DOHH2 (cell line): ENCODE results near the gene RAI1.
"Not testable (repeated sequence)": the region's sequence is repeated elsewhere in the genome, so short reads cannot be mapped to it uniquely, and the experiment has no call there.

Source experiments
- H3F3A ChIP-seq: fragments of 200-600 bp; sonication (generic), shearing (Covaris generic); 2 replicates; pipeline ENCODE4 v1.6.0; 2016; ENCODE audit warnings: antibody characterized with exemption, mild to moderate bottlenecking; ENCODE audit not compliant: control insufficient read depth, insufficient read depth
- H3K27ac ChIP-seq: fragments of 200-600 bp; sonication (generic); 2 replicates; pipeline ENCODE4 v1.5.1; 2014; ENCODE audit warnings: low read depth, mild to moderate bottlenecking, low read length, moderate library complexity
- H3K27me3 ChIP-seq: fragments of 200-600 bp; sonication (generic); 2 replicates; pipeline ENCODE4 v1.6.1; 2014; ENCODE audit warnings: mild to moderate bottlenecking, low read length, mixed read lengths; ENCODE audit not compliant: control insufficient read depth
- H3K36me3 ChIP-seq: fragments of 200-600 bp; sonication (generic); 2 replicates; pipeline ENCODE4 v1.6.1; 2014; ENCODE audit warnings: mild to moderate bottlenecking, low read length, moderate library complexity, mixed read lengths; ENCODE audit not compliant: control insufficient read depth
- H3K4me1 ChIP-seq: fragments of 200-600 bp; sonication (generic); 2 replicates; pipeline ENCODE4 v1.6.1; 2014; ENCODE audit warnings: mild to moderate bottlenecking, low read length, mixed read lengths; ENCODE audit not compliant: control insufficient read depth
- H3K4me2 ChIP-seq: fragments of 200-600 bp; sonication (generic); 2 replicates; pipeline ENCODE4 v1.6.0; 2014; ENCODE audit warnings: mild to moderate bottlenecking, low read length, moderate library complexity
- H3K4me3 ChIP-seq: fragments of 200-600 bp; sonication (generic); 2 replicates; pipeline ENCODE4 v1.5.1; 2014; ENCODE audit warnings: mild to moderate bottlenecking, low read length, mixed read lengths
- H3K79me2 ChIP-seq: fragments of 200-600 bp; sonication (generic); 2 replicates; pipeline ENCODE4 v1.6.1; 2014; ENCODE audit warnings: mild to moderate bottlenecking, low read length, mixed read lengths; ENCODE audit not compliant: control insufficient read depth
- H3K9me2 ChIP-seq: fragments of 200-600 bp; sonication (generic); replicated peaks from 2 replicates; pipeline ENCODE4 v1.6.1; 2014; ENCODE audit warnings: mild to moderate bottlenecking, low read length, mixed read lengths; ENCODE audit not compliant: control insufficient read depth
- H3K9me3 ChIP-seq: fragments of 200-600 bp; sonication (generic); 2 replicates; pipeline ENCODE4 v1.6.1; 2014; ENCODE audit warnings: antibody characterized with exemption, low read length, mixed read lengths; ENCODE audit not compliant: control insufficient read depth, insufficient read depth
- H4K20me1 ChIP-seq: fragments of 200-600 bp; sonication (generic); 2 replicates; pipeline ENCODE4 v1.6.0; 2014; ENCODE audit warnings: low read depth, mild to moderate bottlenecking, antibody characterized with exemption, low read length, moderate library complexity; ENCODE audit not compliant: control insufficient read depth, insufficient read depth
- EZH2phosphoT487 ChIP-seq: fragments of 200-600 bp; sonication (generic); IDR thresholded peaks from 2 replicates; pipeline ENCODE4 v1.6.1; 2017; ENCODE audit warnings: borderline replicate concordance, mild to moderate bottlenecking, antibody characterized with exemption, low read length, moderate library complexity, mixed read lengths
- TF ChIP-seq, protein P1 (sequence below): fragments of 200-600 bp; sonication (generic); IDR thresholded peaks from one replicate; pipeline ENCODE4 v1.5.1; 2014; ENCODE audit warnings: antibody characterized with exemption, mild to moderate bottlenecking, low read depth, low read length; ENCODE audit not compliant: poor library complexity, severe bottlenecking

Gene RAI1

DNA sequence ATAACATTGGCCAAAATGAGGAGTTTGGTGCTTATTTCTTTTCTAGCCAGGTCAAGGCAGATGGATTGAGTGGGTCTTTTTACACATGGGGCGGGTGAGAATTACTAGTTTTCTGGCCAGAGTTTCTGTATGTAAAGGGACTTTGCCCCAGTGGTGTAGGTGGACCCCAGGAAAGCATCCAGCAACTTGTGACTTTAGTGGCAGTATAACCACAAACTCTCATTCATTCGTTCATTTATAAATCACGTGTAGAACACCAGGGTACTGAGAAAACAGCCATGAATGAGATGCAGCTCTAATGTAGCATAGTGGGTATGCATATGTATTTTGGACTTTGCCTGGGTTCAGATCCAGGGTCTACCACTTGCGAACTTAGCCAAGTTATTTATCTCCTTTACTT lies 8.1 kb downstream of the RAI1 start:
- Histone ChIP-seq H3K4me1 (peaks cover 84% of the 10 kb centered on the region), H3K9me3 (no peaks in the 10 kb centered on the region), H3K79me2 (peaks cover 100% of the 10 kb centered on the region), H3K27me3 (no peaks in the 10 kb centered on the region), H3K27ac (no peak overlapping the region), H3K36me3 (peaks cover 18% of the 10 kb centered on the region), H3F3A (peaks cover 17% of the 10 kb centered on the region), H4K20me1 (peaks cover 28% of the 10 kb centered on the region), H3K9me2 (no peaks in the 10 kb centered on the region), H3K4me3 (no peak overlapping the region), H3K4me2 (peak overlapping the region; percentile 87; the same call in 1 of the 2 replicates)
- TF ChIP-seq, protein P1, sequence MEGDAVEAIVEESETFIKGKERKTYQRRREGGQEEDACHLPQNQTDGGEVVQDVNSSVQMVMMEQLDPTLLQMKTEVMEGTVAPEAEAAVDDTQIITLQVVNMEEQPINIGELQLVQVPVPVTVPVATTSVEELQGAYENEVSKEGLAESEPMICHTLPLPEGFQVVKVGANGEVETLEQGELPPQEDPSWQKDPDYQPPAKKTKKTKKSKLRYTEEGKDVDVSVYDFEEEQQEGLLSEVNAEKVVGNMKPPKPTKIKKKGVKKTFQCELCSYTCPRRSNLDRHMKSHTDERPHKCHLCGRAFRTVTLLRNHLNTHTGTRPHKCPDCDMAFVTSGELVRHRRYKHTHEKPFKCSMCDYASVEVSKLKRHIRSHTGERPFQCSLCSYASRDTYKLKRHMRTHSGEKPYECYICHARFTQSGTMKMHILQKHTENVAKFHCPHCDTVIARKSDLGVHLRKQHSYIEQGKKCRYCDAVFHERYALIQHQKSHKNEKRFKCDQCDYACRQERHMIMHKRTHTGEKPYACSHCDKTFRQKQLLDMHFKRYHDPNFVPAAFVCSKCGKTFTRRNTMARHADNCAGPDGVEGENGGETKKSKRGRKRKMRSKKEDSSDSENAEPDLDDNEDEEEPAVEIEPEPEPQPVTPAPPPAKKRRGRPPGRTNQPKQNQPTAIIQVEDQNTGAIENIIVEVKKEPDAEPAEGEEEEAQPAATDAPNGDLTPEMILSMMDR, result no peak
- no peak for TF ChIP-seq EZH2phosphoT487

DNA sequence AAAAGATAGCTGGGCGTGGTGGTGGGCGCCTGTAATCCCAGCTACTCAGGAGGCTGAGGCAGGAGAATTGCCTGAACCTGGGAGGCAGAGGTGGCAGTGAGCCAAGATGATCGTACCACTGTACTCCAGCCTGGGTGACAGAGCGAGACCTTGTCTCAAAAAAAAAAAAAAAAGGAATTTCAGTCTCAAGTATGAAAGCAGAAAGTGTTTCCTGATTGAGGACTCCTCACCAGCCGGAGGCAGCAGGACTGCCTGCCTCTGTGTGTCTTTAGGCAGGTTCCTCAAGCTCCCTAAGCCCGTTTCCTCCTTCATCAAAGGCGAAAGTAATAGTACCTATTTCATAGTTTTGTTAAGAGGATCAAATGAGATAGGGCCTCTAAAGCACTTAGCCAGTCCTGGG lies 9.0 kb downstream of the RAI1 start:
- Histone ChIP-seq H3K4me2 (peak overlapping the region; percentile 87), H3F3A (peaks cover 17% of the 10 kb centered on the region), H3K36me3 (peaks cover 11% of the 10 kb centered on the region; the same call in 1 of the 2 replicates), H3K79me2 (peaks cover 98% of the 10 kb centered on the region), H4K20me1 (peaks cover 25% of the 10 kb centered on the region), H3K4me1 (peaks cover 81% of the 10 kb centered on the region), H3K27ac (peak overlapping the region; percentile 65)
- not testable (repeated sequence) for H3K4me3 ChIP-seq, H3K9me3 ChIP-seq, H3K9me2 ChIP-seq, H3K27me3 ChIP-seq

DNA sequence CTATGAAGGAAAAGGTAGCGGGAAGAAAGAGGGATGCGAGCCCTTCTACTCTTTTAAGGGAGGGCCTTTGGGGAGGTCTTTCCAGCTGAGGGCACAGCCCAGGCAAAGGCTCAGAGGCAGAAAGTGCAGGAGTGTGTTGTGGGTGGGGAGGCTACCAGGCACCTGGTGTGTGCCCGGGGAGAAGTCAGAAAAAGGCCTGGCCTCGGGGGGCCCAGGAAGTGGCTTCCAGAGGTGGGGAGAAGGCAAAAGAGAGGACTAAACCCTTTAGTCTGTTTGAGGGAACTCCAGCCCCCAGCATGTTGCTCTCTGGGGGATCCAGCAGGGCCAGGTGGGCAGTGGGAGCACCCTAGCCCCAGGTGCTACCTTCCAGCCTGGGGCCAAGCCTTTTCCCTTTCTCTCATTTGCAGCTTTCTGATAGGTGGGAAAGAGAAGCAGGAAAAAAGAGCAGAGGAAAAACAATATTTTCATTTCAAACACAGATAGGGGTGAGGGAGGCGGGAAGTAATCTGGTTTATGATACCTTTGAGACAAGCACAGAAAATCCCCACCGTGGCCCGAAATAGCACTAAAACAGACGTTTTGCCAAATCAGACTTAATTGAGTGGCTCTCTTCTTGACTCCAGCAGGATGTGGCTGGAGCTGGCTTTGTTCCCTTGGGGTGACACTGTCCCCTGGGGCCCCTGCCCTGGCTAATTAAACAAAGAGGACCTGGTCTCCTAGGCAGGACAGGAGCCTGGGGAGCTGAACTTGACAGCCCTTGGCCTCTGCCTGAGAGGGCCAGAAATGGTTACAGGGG lies 10.4 kb downstream of the RAI1 start:
- peaks cover 17% of the 10 kb centered on the region for H3F3A ChIP-seq
- peaks cover 22% of the 10 kb centered on the region; the same call in 1 of the 2 replicates for H4K20me1 ChIP-seq
- no peaks in the 10 kb centered on the region for H3K27me3 ChIP-seq
- H3K36me3 ChIP-seq, result 0 out of 2 replicates have a peak, but pooled peaks cover 4% of the 10 kb centered on the region
- peaks cover 98% of the 10 kb centered on the region for H3K79me2 ChIP-seq
- H3K4me3 ChIP-seq, result peak overlapping the region; percentile 51
- H3K4me2 ChIP-seq, result peak overlapping the region; percentile 87
- H3K9me3 ChIP-seq, result no peaks in the 10 kb centered on the region
- peaks cover 72% of the 10 kb centered on the region for H3K4me1 ChIP-seq
- TF ChIP-seq EZH2phosphoT487, result no peak
- TF ChIP-seq, protein P1, result no peak
- H3K9me2 ChIP-seq, result no peaks in the 10 kb centered on the region
- H3K27ac ChIP-seq, result peak overlapping the region; percentile 65
